Rectal smooth muscle tissue (tissue), 1 donor: Measurements from ENCODE around the gene GCFC2.

Experiments used
- H3K27ac ChIP-seq: one replicate; pipeline ENCODE4 v1.7.0; 2013; ENCODE audit warnings: low read depth, low read length, inconsistent platforms
- H3K27me3 ChIP-seq: one replicate; pipeline ENCODE4 v1.7.0; 2013; ENCODE audit warnings: low read length; ENCODE audit not compliant: control insufficient read depth, insufficient read depth
- H3K36me3 ChIP-seq: one replicate; pipeline ENCODE4 v1.7.0; 2013; ENCODE audit warnings: low read length; ENCODE audit not compliant: control insufficient read depth, insufficient read depth
- H3K4me1 ChIP-seq: one replicate; pipeline ENCODE4 v1.7.0; 2013; ENCODE audit warnings: low read length; ENCODE audit not compliant: control insufficient read depth, insufficient read depth
- H3K4me3 ChIP-seq: one replicate; pipeline ENCODE4 v1.7.0; 2013; ENCODE audit warnings: low read length
- H3K9ac ChIP-seq: one replicate; pipeline ENCODE4 v1.7.0; 2013; ENCODE audit warnings: low read length

The GCFC2 gene

GRCh38 chr2:75616933-75617332 is 93.8 kb downstream of the GCFC2 start:
- H3K27me3 ChIP-seq = no peaks in the 10 kb centered on the region
- no peak overlapping the region for H3K9ac ChIP-seq
- no peaks in the 10 kb centered on the region for H3K36me3 ChIP-seq
- no peaks in the 10 kb centered on the region for H3K4me1 ChIP-seq
- H3K27ac ChIP-seq = no peak overlapping the region
- no peak overlapping the region for H3K4me3 ChIP-seq

GRCh38 chr2:75616406-75616805 is 94.3 kb downstream of the GCFC2 start:
- no peaks in the 10 kb centered on the region for H3K27me3 ChIP-seq
- no peaks in the 10 kb centered on the region for H3K36me3 ChIP-seq
- no peak overlapping the region for H3K4me3 ChIP-seq
- H3K27ac ChIP-seq = no peak overlapping the region
- H3K9ac ChIP-seq = no peak overlapping the region
- H3K4me1 ChIP-seq = no peaks in the 10 kb centered on the region

GRCh38 chr2:75614162-75614651 is 96.5 kb downstream of the GCFC2 start:
- Histone ChIP-seq H3K4me1 (no peaks in the 10 kb centered on the region), H3K36me3 (no peaks in the 10 kb centered on the region), H3K4me3 (no peak overlapping the region), H3K27ac (no peak overlapping the region), H3K27me3 (no peaks in the 10 kb centered on the region), H3K9ac (no peak overlapping the region)

- Histone ChIP-seq H3K9ac (no peak overlapping the region), H3K36me3 (no peaks in the 10 kb centered on the region), H3K27me3 (peaks cover 6% of the 10 kb centered on the region), H3K4me3 (no peak overlapping the region), H3K27ac (no peak overlapping the region), H3K4me1 (no peaks in the 10 kb centered on the region)
These were observed 97.9 kb downstream of the GCFC2 start for GRCh38 chr2:75612862-75613243.
